A204.1 (cell line): Measurements from ENCODE around the gene POU2AF1.
"Not testable (repeated sequence)": the region's sequence is repeated elsewhere in the genome, so short reads cannot be mapped to it uniquely, and the experiment has no call there.

Source experiments
- FAIRE-seq: peaks from 2 replicates; lab custom pipeline; 2012; peaks lifted over from hg19 to GRCh38; lab: Jason Lieb, UNC

POU2AF1 gene

DNA sequence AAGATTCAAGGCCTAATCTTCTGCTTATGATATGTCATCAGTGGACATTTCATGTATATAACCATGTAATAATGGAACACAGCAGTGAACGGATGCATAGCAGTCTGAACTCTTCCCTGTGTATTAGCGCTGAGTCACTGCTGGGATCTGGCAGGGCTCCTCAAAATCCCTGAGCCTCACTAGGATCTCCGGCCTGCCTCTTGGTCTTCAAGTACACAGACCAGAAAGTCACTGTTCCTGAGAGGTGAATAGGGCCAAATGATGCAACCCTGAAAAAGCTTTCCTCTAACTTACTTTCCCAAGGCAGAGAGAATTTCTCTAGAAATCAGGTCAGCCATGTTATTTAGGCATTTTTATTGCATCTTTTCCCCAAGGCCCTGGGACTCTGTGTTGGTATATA, 35.0 kb downstream of the POU2AF1 start:
- no peak for FAIRE-seq

DNA sequence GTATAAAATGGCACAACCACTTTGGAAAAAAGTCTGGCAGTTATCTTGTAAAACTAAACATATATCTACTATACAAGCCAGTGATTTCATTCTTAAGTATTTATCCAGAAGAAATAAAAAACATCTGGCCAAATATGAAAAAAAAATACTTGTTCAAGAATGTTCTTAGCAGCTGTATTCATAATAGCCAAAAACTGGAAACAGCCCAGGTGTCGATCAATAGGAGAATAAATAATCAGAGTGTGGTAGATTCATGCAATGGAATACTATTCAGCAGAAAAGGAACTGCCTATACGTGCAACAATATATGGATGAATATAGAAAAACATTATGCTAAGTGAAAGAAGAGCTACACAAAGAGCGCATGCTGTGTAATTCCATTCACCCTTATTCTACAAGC, 36.7 kb downstream of the POU2AF1 start:
- no peak for FAIRE-seq

GRCh38 chr11:111339758-111340388, 39.2 kb downstream of the POU2AF1 start:
- no peak for FAIRE-seq

DNA sequence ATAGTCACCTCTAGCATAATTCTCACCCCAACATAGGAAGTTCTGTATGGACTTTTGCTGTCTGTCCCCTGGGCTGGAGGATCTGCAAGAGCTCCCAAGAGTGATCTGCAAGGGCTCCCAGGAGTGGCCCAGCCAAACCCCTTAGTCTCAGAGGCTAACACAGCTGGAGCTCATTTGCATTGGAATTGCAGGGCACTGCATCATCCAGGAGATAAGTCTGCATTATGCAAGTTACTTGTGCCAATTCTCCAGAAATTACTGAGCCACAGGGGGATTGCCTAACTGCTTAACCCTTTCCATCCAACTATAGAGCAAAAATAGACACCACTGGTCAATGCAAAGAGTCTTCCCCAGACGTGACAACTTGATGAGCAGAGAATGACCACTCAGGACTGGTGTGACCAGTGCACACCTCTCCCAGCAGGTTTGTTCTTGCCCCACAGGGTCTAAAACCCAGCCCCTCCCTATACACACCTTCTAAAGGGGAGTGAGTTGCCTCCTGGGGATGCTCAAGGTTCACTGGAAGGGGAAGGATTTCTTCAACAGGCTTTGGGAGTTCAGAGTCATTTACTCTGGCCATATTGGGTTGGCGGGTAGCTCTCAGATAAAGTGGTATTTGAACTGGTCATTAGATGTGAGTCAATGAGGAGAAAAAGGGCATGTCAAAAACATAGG, 42.4 kb downstream of the POU2AF1 start:
- no peak for FAIRE-seq

DNA sequence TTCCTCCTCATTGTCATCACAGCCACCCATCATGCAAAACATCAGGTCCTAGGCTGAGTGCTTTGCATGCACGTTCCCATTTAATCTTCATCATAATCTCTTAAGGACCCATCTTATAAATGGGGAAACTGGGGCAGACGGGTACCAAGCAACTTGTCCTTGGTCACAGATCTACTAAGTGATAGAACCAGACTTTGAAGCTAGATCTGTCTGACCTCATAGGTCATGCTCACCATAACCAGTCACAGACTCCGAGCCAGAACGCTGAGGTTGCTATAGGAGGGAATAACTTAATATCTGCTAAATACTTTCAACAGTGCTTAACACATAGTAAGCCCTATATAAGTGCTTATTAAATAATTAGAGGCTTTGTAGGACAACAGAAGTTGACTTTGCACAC, 43.0 kb downstream of the POU2AF1 start:
- no peak for FAIRE-seq

- FAIRE-seq, result no peak
These were observed 43.5 kb downstream of the POU2AF1 start for GRCh38 chr11:111335549-111335948.

GRCh38 chr11:111334532-111335502, 44.3 kb downstream of the POU2AF1 start:
- no peak for FAIRE-seq

- FAIRE-seq, result no peak
These were observed 47.2 kb downstream of the POU2AF1 start for GRCh38 chr11:111331711-111332479.

GRCh38 chr11:111330234-111330893, 48.7 kb downstream of the POU2AF1 start:
- FAIRE-seq, result no peak

DNA sequence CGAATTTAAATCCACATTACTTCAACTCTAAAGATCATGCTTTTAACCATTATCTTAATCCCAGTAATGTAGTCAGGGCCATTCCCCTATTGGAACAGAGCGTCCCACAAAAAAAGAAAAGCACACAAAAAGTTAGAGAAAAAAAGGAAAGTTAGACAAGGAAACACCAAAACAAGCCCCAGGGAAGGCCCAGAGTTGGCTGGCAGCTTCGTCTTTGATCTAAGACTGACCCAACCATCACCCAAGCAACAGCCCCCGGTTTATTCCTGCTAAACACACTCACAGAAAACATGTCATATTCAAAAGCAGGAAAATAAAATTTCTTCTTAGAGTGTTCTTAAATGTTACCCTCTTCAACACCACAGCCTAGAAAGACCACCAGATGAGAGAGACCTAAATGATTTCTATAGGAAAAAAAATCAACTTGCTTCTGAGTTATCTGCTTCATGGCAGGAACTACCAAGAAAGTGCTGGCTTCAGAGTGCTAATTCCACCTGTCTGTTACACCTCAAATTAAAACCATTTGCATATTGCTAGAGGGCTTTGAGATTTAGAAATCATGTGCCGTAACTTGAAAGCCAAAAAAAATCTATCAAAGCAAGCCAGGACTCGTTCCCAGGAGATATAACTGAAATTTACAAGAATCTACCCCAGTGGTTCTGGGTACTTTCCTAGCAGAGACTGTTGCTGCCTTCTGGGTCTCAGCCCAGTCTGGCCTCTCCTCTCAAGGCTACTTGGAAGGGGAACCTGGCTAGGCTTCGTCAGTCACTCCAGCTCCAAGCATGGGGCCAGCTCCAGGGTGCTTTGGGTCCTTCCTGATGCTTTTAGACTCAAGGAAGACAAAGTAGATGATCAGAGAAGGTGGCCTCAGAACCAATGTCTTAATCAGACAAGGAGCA, 49.5 kb downstream of the POU2AF1 start:
- no peak for FAIRE-seq

GRCh38 chr11:111327908-111328624, 51.0 kb downstream of the POU2AF1 start:
- FAIRE-seq, result no peak

DNA sequence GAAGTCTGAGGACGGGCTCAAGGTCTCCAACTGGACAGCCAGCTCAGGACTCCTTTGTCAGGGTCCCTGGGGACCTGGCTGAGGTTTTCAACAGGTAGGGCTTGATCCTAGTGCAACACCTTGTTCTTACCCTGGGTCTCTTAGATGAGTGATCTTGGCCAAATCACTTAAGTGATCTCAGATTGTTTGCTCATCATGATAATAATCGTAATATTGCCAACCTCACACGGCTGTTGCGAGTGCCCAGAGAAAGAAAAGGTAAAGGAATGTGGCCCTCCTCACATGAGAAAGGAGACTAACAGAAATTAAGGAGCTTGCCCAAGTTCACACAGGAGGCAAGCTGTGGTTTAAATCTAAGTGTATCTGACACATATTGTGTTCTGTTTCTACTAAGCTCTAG, 52.3 kb downstream of the POU2AF1 start:
- no peak for FAIRE-seq

DNA sequence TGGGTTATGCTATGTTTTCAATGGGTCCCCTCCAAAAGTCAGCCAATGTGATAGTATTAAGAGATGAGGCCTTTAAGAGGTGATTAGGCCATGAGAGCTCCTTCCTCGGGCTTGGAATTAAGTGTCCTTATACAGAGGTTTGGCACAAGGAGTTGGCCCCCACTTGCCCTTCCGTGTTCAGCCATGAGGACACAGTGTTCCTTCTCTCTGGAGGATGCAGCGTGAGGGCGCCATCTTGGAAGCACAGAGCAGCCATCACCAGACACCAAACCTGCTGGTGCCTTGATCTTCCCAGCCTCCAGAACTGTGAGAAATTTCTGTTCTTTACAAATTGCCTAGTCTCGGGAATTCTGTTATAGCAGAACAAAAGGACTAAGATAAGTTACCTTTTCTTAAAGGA, 53.8 kb downstream of the POU2AF1 start:
- FAIRE-seq, result no peak

GRCh38 chr11:111324277-111324720, 54.8 kb downstream of the POU2AF1 start:
- no peak for FAIRE-seq

GRCh38 chr11:111322534-111322933, 56.5 kb downstream of the POU2AF1 start:
- FAIRE-seq, result no peak

- no peak for FAIRE-seq
These were observed 58.1 kb downstream of the POU2AF1 start for GRCh38 chr11:111320728-111321568.

GRCh38 chr11:111320199-111320598, 58.9 kb downstream of the POU2AF1 start:
- not testable (repeated sequence) for FAIRE-seq

- no peak for FAIRE-seq
These were observed 59.8 kb downstream of the POU2AF1 start for GRCh38 chr11:111319296-111319695.

GRCh38 chr11:111312076-111312475, 67.0 kb downstream of the POU2AF1 start:
- no peak for FAIRE-seq
